M059J (cell line): ENCODE data around the gene MTFR1L. TPM values are rescaled to one million over a fixed set of nuclear protein-coding genes. Genes with fewer than 3 reads are reported as not detected.

Experiments
- DNase-seq: peaks from one replicate; pipeline ENCODE4 v3.0.0-alpha.2; 2012; ENCODE audit warnings: low read depth
- total RNA-seq: library from RNA; depleted of rRNA; stranded (reverse); fragments of >200 nt; shearing (Covaris generic); gene quantifications from 2 replicates; pipeline ENCODE4 v1.2.3, GENCODE V29; 2014; rRNA removed

MTFR1L gene
- 45.0 and 45.6 TPM in 2 replicates for total RNA-seq

- DNase-seq, result peak; percentile 86
Measured at GRCh38 chr1:25819491-25820246, at the start of gene MTFR1L. TSS of gene MTFR1L (plus strand) at chr1:25819954. CDS start at chr1:25823105, 3,151 bp downstream.

- DNase-seq, result no peak
Measured at GRCh38 chr1:25770541-25771220, 49.1 kb upstream of the MTFR1L start.

GRCh38 chr1:25771221-25772114 is 48.3 kb upstream of the MTFR1L start:
- DNase-seq, result peak; percentile 73

- DNase-seq, result no peak
Measured at GRCh38 chr1:25772164-25772563, 47.6 kb upstream of the MTFR1L start.

- no peak for DNase-seq
Measured at GRCh38 chr1:25772692-25773245, 47.0 kb upstream of the MTFR1L start.

- DNase-seq, result peak; percentile 95
Measured at GRCh38 chr1:25773441-25774125, 46.2 kb upstream of the MTFR1L start.

- DNase-seq, result no peak
Measured at GRCh38 chr1:25774206-25774803, 45.4 kb upstream of the MTFR1L start.

- peak; percentile 56 for DNase-seq
Measured at GRCh38 chr1:25774921-25775771, 44.6 kb upstream of the MTFR1L start.

- DNase-seq, result no peak
Measured at GRCh38 chr1:25779388-25779787, 40.4 kb upstream of the MTFR1L start.

GRCh38 chr1:25779894-25780293 is 39.9 kb upstream of the MTFR1L start:
- no peak for DNase-seq

- no peak for DNase-seq
Measured at GRCh38 chr1:25780318-25781129, 39.2 kb upstream of the MTFR1L start.

GRCh38 chr1:25781130-25781433 is 38.7 kb upstream of the MTFR1L start:
- no peak for DNase-seq

GRCh38 chr1:25782608-25783201 is 37.0 kb upstream of the MTFR1L start:
- no peak for DNase-seq

GRCh38 chr1:25784575-25785051 is 35.1 kb upstream of the MTFR1L start:
- peak; percentile 85 for DNase-seq

GRCh38 chr1:25785333-25786067 is 34.3 kb upstream of the MTFR1L start:
- DNase-seq, result no peak

GRCh38 chr1:25786887-25787759 is 32.6 kb upstream of the MTFR1L start:
- peak; percentile 80 for DNase-seq

GRCh38 chr1:25787760-25788166 is 32.0 kb upstream of the MTFR1L start:
- no peak for DNase-seq
